Gastroesophageal sphincter (tissue), 4 donors: ENCODE data around the gene GPR139. TPM values are rescaled to one million over a fixed set of nuclear protein-coding genes. Genes with fewer than 3 reads are reported as not detected.

Experiments
- ATAC-seq: fragments of 150-250 bp; one replicate; pipeline ENCODE4 v1.9.1; 2016; ENCODE audit warnings: mild to moderate bottlenecking, moderate library complexity
- H3K27ac ChIP-seq, 4 donors: fragments of 200-600 bp; sonication (generic) in 3 of 4; 1 replicate in 3 of 4; 2 replicates in 1 of 4; pipeline ENCODE4 v1.5.1; 2016 to 2019
- H3K27me3 ChIP-seq: fragments of 200-600 bp; sonication (generic); one replicate; pipeline ENCODE4 v1.5.1; 2019
- H3K36me3 ChIP-seq, 2 donors: fragments of 200-600 bp; sonication (generic); one replicate each; pipeline ENCODE4 v1.5.1; 2019; ENCODE audit warnings: control low read depth in 1 of 2
- H3K4me1 ChIP-seq, 3 donors: fragments of 200-600 bp; sonication (generic); 1 replicate in 2 of 3; 2 replicates in 1 of 3; pipeline ENCODE4 v1.5.1; 2016 to 2019; ENCODE audit warnings: control low read depth in 2 of 3
- H3K4me3 ChIP-seq, 2 donors: fragments of 200-600 bp; sonication (generic); one replicate each; pipeline ENCODE4 v1.5.1; 2019; ENCODE audit warnings: mild to moderate bottlenecking in 1 of 2, moderate library complexity in 1 of 2
- H3K9me3 ChIP-seq, 3 donors: fragments of 200-600 bp; sonication (generic); one replicate each; pipeline ENCODE4 v1.5.1; 2017 to 2019; ENCODE audit warnings: control low read depth in 2 of 3
- CTCF ChIP-seq, 4 experiments: fragments of 200-600 bp in 2 of 4; fragments of 450-650 bp in 2 of 4; sonication (generic) in 1 of 4; IDR thresholded peaks; one replicate each; pipeline ENCODE4 v1.5.1; 2017 to 2019; ENCODE audit warnings: antibody characterized with exemption in 4 of 4, mild to moderate bottlenecking in 2 of 4, moderate library complexity in 2 of 4
- EP300 ChIP-seq: sonication (generic); formaldehyde crosslinking; IDR thresholded peaks from one replicate; pipeline ENCODE4 v1.6.1; 2017; ENCODE audit warnings: antibody characterized with exemption, mild to moderate bottlenecking
- POLR2A ChIP-seq, 2 donors: fragments of 450-650 bp; IDR thresholded peaks; one replicate each; pipeline ENCODE4 v1.6.1; 2017; ENCODE audit warnings: antibody characterized with exemption in 2 of 2, mild to moderate bottlenecking in 2 of 2, moderate library complexity in 1 of 2
- POLR2AphosphoS5 ChIP-seq: sonication (generic); formaldehyde crosslinking; IDR thresholded peaks from one replicate; pipeline ENCODE4 v1.6.1; 2017; ENCODE audit warnings: antibody characterized with exemption
- WGBS, 2 donors: methylation state at CpG; one replicate each; pipeline ENCODE4 v1.1.5; 2018; ENCODE audit warnings: low coverage in 1 of 2; 5-methylcytosine and 5-hydroxymethylcytosine counted together
- total RNA-seq, 4 donors: library from RNA; depleted of rRNA; stranded (reverse); fragments of >200 nt; gene quantifications; one replicate each; pipeline ENCODE4 v1.1.0, GENCODE V29; 2016

Gene GPR139
- total RNA-seq, 4 donors from 2014 or later, result 0.23 TPM; not detected in 3

DNA sequence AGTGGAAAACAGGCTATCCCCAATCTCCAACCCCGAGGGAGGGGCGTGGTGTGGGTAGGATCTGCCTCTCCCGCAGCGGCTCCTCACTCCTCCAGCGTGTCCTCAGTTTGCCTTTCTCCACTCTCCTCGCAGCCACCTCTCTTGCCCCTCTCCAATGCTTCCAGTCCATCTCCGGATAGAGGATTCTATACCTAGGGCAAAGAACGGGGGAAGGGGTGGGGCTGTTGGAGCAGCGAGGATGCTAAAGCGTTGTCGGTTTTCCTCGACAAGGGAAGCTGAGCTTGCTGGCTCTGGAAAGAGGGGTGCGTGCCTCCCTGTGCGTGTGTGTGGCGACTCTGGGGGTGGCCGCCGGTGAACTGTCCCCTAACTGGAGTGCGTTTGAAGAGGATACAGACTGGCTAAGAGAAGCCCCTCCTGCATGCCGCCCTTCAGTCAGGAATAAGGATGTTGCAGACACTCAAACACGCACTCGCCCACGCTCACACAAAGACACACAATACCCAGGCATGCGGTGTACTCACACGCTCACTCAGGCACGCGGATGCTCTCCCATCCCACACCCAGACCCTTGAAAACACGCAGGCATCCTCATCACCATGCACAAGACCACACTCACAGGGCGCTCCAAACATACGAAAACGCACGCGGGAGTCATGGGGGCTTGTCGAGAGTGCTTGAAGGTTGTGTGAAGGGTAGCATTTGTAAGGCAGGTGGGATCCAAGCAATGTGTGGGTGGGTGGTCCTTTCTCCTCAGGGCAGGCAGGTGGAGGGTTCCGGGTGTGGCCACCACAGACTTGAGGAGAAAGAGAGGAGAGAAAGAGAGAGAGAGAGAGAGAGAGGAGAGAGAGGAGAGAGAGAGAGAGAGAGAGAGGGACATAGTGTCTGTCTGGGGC is 655 bp upstream of the GPR139 start:
- Histone ChIP-seq H3K9me3 (no peaks in the 10 kb centered on the region), H3K4me3 (no peak overlapping the region), H3K27me3 (peaks cover 74% of the 10 kb centered on the region), H3K27ac (no peak overlapping the region), H3K4me1 (peaks cover 0 to 7% (median 0%) of the 10 kb centered on the region in 3 donors), H3K36me3 (no peaks in the 10 kb centered on the region)
- no peak for TF ChIP-seq POLR2AphosphoS5
- no peak for TF ChIP-seq EP300
- no peak for TF ChIP-seq CTCF (IDR thresholded peaks at IDR 0.05)
- TF ChIP-seq POLR2A (IDR thresholded peaks at IDR 0.05), result no peak
- 9 to 17% methylated on average over 9 to 17 of the region's 34 CpGs for WGBS, 2 donors
- ATAC-seq, result no peak

DNA sequence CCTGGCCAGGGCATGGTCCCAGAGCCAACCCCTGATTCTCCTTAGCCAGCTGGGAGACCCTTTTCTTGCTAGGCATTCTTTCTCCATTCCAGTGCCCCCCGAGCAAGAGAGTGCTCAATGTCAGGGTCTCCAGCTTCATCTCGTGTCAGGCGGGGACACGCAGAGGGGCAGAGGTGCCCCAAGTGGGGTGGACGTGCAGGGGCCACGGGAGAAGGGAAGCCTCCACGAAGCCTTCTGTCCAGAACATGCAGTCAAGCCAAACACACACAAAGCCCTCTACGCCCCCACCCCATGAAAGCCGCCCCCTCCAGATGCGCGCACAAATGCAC is 852 bp downstream of the GPR139 start:
- no peaks in the 10 kb centered on the region for H3K36me3 ChIP-seq
- H3K4me1 ChIP-seq, result peaks cover 0 to 7% (median 0%) of the 10 kb centered on the region in 3 donors
- H3K9me3 ChIP-seq, result peaks cover 0 to 10% (median 0%) of the 10 kb centered on the region in 3 donors
- WGBS, 2 donors, result 4% methylated on average over 5 of the region's 11 CpGs; no CpG with 5 or more reads in 1 of the 2 donors
- no peak overlapping the region for H3K27ac ChIP-seq
- H3K4me3 ChIP-seq, result no peak overlapping the region
- peaks cover 67% of the 10 kb centered on the region for H3K27me3 ChIP-seq
- no peak for ATAC-seq
- TF ChIP-seq POLR2A (IDR thresholded peaks at IDR 0.05), result no peak
- no peak for TF ChIP-seq CTCF (IDR thresholded peaks at IDR 0.05)
- TF ChIP-seq POLR2AphosphoS5, result no peak
- TF ChIP-seq EP300, result no peak

- Histone ChIP-seq H3K27ac (no peak overlapping the region), H3K36me3 (no peaks in the 10 kb centered on the region), H3K4me3 (no peak overlapping the region), H3K4me1 (peaks cover 0 to 7% (median 0%) of the 10 kb centered on the region in 3 donors), H3K27me3 (peaks cover 64% of the 10 kb centered on the region), H3K9me3 (peaks cover 0 to 15% (median 0%) of the 10 kb centered on the region in 3 donors)
- WGBS, 2 donors, result 33 to 60% methylated on average over 2 to 5 of the region's 11 CpGs
- TF ChIP-seq POLR2A (IDR thresholded peaks at IDR 0.05) (no peak), POLR2AphosphoS5 (no peak), EP300 (no peak), CTCF (IDR thresholded peaks at IDR 0.05) (no peak)
- no peak for ATAC-seq
Measured at GRCh38 chr16:20072146-20072873, 1.4 kb downstream of the GPR139 start.

- peaks cover 27% of the 10 kb centered on the region for H3K27me3 ChIP-seq
- no peak overlapping the region for H3K4me3 ChIP-seq
- ATAC-seq, result no peak
- no peaks in the 10 kb centered on the region for H3K36me3 ChIP-seq
- no peak overlapping the region for H3K27ac ChIP-seq
- 32 to 50% methylated on average over 2 of the region's 2 CpGs for WGBS, 2 donors
- no peaks in the 10 kb centered on the region for H3K4me1 ChIP-seq
- H3K9me3 ChIP-seq, result peaks cover 0 to 15% (median 0%) of the 10 kb centered on the region in 3 donors
- TF ChIP-seq CTCF (IDR thresholded peaks at IDR 0.05), result no peak
- no peak for TF ChIP-seq EP300
- no peak for TF ChIP-seq POLR2AphosphoS5
- TF ChIP-seq POLR2A (IDR thresholded peaks at IDR 0.05), result no peak
Measured at GRCh38 chr16:20064931-20065330, 8.8 kb downstream of the GPR139 start.
